ENCODE results near the gene SMCO2.

DNA sequence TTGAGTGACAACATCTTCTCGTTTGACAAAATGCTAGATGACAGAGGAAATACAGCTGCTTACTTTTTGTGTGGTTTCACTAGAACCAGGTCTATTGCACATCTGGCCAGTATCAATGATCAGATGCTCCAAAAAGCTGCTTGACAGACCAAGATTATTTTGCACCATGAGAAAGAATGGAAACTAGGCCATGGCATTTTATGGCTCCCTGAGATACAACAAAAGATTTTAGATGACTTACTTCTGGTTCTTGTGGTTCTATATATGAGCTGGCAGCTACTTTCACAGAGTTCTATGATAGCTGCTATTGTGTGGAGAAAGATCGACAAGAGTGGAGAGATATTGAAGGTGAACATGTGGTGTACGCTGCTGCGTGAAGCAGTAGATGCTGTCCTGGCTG lies 51.6 kb downstream of the SMCO2 start:
- TF ChIP-seq, protein P1, sequence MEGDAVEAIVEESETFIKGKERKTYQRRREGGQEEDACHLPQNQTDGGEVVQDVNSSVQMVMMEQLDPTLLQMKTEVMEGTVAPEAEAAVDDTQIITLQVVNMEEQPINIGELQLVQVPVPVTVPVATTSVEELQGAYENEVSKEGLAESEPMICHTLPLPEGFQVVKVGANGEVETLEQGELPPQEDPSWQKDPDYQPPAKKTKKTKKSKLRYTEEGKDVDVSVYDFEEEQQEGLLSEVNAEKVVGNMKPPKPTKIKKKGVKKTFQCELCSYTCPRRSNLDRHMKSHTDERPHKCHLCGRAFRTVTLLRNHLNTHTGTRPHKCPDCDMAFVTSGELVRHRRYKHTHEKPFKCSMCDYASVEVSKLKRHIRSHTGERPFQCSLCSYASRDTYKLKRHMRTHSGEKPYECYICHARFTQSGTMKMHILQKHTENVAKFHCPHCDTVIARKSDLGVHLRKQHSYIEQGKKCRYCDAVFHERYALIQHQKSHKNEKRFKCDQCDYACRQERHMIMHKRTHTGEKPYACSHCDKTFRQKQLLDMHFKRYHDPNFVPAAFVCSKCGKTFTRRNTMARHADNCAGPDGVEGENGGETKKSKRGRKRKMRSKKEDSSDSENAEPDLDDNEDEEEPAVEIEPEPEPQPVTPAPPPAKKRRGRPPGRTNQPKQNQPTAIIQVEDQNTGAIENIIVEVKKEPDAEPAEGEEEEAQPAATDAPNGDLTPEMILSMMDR (IDR thresholded peaks at IDR 0.05), result no peak
- TF ChIP-seq POLR2A (IDR thresholded peaks at IDR 0.05), result no peak
